Prostate gland (tissue), 2 donors: ENCODE results near the gene B3GNT9.

ENCODE experiments used
- POLR2A ChIP-seq: fragments of 450-650 bp; IDR thresholded peaks from one replicate; pipeline ENCODE4 v1.6.1; 2016; ENCODE audit warnings: antibody characterized with exemption, mild to moderate bottlenecking
- POLR2AphosphoS5 ChIP-seq: sonication (generic); formaldehyde crosslinking; IDR thresholded peaks from one replicate; pipeline ENCODE4 v1.6.1; 2017; ENCODE audit warnings: antibody characterized with exemption
- TF ChIP-seq, protein P1 (sequence below), 4 experiments: fragments of 200-600 bp in 2 of 4; fragments of 450-650 bp in 2 of 4; sonication (generic) in 2 of 4; IDR thresholded peaks; 1 replicate in 3 of 4; 2 replicates in 1 of 4; pipeline ENCODE4 v1.5.1; 2016 to 2019; ENCODE audit warnings: antibody characterized with exemption in 4 of 4, mild to moderate bottlenecking in 2 of 4, moderate library complexity in 2 of 4

GRCh38 chr16:67150047-67150832, 558 bp downstream of the B3GNT9 start:
- TF ChIP-seq POLR2A (no peak), POLR2AphosphoS5 (no peak)
- TF ChIP-seq, protein P1, sequence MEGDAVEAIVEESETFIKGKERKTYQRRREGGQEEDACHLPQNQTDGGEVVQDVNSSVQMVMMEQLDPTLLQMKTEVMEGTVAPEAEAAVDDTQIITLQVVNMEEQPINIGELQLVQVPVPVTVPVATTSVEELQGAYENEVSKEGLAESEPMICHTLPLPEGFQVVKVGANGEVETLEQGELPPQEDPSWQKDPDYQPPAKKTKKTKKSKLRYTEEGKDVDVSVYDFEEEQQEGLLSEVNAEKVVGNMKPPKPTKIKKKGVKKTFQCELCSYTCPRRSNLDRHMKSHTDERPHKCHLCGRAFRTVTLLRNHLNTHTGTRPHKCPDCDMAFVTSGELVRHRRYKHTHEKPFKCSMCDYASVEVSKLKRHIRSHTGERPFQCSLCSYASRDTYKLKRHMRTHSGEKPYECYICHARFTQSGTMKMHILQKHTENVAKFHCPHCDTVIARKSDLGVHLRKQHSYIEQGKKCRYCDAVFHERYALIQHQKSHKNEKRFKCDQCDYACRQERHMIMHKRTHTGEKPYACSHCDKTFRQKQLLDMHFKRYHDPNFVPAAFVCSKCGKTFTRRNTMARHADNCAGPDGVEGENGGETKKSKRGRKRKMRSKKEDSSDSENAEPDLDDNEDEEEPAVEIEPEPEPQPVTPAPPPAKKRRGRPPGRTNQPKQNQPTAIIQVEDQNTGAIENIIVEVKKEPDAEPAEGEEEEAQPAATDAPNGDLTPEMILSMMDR (IDR thresholded peaks at IDR 0.05): no peak
